ENCODE results near the gene U2AF2.
"Not testable (repeated sequence)": the region's sequence is repeated elsewhere in the genome, so short reads cannot be mapped to it uniquely, and the experiment has no call there.

The U2AF2 gene

DNA sequence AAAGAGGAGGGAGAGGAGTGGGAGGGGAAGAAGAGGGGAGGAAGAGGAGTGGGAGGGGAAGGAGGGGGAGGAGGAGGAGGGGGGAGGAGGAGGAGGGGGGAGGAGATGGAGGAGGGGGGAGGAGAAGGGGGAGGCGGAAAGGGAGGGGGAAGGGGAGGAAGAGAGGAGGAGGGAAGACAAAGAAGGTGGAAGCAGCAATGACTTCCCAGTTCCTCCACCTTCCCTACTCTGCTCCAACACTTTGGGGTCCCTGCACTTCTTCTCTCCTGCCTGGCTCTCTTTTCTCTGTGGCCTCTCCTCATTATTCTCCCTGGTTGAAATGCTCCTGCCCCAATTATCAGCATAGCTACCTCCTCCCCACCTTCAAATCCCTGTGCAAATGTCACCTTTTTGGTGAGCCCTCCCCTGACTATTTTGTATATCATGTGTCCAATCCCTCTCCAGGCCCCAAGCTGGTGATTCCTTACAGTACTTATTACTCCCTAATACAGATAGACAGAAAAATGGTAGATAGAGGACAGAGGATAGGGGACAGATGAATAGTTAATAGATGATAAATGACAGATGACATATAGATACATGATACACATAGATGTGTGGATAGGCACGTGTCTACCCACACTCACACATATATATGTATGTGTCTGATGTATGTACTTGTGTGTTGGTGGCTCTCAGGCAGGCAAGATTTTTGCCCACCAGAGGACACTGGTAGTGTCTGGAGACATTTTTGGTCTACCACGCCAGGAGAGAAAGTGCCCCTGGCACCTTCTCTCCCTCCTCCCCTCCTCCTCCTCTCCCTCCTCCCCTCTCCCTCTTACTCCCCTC is 58.2 kb downstream of the U2AF2 start:
- DNase-seq (ENCODE audit: low read depth) = no peak

DNA sequence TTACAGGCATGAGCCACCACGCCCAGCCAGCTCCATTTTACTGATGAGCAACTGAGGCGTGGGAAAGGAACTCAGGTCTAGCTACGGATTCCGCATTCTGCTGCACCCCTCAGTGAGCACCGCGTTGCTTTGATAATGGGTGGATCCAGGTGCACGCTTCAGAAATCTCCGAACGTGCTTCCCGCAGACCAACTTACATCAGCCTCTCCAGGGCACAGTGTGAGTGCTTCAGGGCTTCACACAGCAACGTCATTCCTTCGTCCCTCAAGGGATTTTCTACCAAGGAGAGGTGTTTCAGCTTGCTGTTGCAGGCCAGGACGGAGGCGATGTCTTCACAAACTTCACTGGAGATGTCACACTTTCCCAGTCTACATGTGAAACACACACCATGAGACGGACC is 61.7 kb downstream of the U2AF2 start:
- no peak for DNase-seq (ENCODE audit: low read depth)

DNA sequence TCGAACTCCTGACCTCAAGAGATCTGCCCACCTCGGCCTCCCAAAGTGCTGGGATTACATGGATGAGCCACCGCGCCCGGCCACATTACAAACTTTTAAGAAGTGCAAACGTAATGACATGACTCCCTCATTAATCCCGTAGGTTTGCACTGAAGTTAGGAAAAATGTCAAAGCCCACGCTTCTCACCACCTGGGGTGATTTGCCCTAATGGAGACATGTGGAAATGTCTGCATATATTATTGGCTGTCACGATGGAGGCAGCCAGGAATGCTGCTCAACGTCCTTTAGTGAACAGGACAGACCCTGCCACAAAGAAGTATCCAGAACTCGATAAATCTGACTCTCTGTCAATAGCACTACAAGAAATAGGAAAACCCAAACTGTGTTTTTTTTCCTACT is 62.4 kb downstream of the U2AF2 start:
- DNase-seq (ENCODE audit: low read depth) = no peak

- not testable (repeated sequence) for DNase-seq (ENCODE audit: low read depth)
These were observed 63.3 kb downstream of the U2AF2 start for GRCh38 chr19:55717879-55718711.

DNA sequence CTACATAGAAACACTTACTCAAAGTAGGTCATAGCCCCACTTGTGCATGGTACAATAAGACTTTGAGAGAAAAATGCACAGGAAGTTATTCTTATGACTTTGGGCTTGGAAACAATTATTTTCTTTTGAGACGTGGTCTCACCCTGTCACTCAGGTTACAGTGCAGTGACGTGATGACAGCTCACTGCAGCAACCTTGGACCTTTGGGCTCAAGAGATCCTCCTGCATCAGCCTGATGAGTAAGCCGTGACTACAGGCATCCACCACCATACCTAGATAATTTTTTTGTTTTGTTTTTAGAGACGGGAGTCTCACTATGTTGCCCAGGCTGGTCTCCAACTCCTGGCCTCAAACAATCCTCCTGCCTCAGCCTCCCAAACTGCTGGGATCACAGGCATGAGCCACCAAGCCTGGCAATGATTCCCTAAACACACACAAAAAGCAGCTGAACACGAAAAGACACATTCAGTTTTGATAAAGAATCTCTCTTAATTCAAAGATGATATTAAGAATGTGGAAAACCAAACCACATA is 65.4 kb downstream of the U2AF2 start:
- no peak for DNase-seq (ENCODE audit: low read depth)

- no peak for DNase-seq (ENCODE audit: low read depth)
These were observed 66.0 kb downstream of the U2AF2 start for GRCh38 chr19:55720801-55721200.

DNA sequence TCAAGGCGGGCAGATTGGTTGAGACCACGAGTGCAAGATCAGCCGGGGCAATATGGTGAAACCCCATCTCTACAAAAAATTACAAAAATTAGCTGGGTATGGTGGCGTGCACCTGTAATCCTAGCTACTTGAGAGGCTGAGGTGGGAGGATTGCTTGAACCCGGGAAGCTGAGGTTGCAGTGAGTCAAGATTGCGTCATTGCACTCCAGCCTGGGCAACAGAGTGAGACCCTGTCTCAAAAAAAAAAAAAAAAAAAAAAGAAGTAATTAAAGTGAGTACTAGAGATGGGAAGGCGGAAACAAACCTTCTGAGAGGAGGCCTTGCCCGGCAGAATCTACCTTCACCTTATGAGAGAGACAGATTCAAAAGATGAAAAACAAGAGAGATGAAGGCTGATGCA is 68.7 kb downstream of the U2AF2 start:
- no peak for DNase-seq (ENCODE audit: low read depth)
